NCI-H524 (cell line): ENCODE measurements around the gene AOPEP.

ENCODE experiments used
- DNase-seq, 2 experiments: peaks; one replicate each; lab custom pipeline; 2025; lab: John Stamatoyannopoulos, UW

The AOPEP gene, protein sequence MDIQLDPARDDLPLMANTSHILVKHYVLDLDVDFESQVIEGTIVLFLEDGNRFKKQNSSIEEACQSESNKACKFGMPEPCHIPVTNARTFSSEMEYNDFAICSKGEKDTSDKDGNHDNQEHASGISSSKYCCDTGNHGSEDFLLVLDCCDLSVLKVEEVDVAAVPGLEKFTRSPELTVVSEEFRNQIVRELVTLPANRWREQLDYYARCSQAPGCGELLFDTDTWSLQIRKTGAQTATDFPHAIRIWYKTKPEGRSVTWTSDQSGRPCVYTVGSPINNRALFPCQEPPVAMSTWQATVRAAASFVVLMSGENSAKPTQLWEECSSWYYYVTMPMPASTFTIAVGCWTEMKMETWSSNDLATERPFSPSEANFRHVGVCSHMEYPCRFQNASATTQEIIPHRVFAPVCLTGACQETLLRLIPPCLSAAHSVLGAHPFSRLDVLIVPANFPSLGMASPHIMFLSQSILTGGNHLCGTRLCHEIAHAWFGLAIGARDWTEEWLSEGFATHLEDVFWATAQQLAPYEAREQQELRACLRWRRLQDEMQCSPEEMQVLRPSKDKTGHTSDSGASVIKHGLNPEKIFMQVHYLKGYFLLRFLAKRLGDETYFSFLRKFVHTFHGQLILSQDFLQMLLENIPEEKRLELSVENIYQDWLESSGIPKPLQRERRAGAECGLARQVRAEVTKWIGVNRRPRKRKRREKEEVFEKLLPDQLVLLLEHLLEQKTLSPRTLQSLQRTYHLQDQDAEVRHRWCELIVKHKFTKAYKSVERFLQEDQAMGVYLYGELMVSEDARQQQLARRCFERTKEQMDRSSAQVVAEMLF

DNA sequence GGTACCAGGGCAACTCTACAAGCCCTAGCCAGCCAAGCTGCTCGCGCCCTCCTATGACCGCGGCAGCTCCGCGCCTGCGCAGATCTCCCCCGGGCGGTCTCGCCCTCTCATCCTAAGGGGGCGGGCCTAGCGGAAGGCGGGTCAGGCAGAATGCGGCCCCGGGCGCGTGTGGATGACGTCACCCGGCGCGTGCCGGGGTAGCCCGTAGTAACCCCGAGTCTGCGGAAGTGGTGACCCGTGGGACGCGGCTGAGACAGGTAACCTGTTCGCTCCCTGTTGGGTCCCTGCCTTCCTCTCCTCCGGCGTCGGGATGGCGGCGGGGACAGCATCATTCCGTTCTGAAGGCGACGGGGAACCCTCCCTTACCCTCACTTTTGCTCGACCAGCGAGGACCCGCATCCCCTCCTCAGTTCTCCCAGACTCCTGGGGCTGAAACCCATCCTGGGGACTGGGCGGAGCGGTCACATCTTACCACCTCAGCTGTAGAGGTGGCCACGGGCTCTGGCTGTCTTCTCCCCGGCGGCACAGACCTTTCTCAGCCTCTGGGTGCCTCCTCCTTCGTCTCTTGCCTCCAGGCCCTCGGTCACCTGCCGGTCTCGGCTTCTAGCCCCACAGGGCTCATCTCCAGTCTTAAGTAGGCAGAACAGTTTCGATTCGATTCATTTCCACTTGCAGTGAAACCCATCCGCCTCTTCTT, at the start of gene AOPEP:
TSS of gene AOPEP (plus strand) at position 205 of the 697 bp plus-strand sequence. CDS start 33,085 bp downstream, outside the sequence.
- peak; percentile 96 to 97 for DNase-seq

DNA sequence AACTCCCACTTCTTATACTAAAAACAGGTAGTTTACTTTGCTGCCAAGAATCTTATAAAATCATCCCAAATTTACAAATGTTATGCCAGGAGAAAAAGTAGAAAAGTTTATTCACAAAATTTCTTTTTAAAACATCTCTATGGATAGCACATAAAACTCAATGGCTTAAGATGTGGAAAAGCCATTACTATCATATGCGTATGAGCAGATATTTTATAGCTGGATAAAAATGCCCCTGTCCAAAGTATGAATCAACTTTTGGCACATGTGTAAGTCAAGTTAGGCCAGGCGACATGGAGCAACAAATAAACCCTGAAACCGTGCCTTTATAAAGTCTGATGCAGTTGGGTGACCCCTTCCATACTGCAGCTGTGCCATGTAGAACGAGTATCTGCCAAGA, 48.6 kb upstream of the AOPEP start:
- DNase-seq = no peak

DNA sequence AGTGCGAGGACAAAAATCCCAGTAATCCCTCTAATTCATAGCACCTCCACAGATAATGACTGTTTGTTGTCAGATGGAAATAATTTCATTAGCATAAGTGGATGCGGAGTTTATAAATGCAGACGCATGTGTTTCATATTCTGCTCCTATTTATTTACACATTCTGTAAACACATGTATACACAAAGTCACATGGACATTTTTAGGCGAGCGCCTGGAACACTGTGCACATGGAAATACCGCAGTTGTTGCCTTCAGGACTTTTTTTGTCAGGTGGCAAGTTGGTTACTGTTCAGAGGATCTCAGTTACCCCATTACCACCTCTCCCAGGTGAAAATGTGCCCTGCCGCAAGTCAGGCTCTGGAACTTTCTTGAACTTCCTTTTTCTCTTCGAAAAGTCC, 46.9 kb upstream of the AOPEP start:
- DNase-seq = no peak

- no peak for DNase-seq
These were observed 46.5 kb upstream of the AOPEP start for GRCh38 chr9:94680020-94680419.

DNA sequence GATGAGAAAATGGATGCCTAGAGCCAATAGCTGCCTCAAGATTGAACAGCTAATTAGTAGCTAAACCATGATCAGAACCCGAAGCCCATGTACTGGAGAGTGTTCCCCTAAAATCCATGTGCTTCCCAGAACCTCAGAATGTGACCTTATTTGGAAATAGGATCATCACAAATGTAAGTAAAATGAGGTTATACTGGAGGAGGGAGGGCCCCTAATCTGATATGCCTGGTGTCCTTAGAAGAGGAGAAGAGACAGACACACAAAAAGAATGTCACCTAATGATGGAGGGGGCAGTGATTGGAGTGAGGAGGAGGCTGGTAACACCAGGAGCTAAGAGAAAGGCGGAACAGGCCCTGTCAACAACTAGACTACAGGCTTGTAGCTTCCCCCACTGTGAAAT, 45.9 kb upstream of the AOPEP start:
- no peak for DNase-seq

DNA sequence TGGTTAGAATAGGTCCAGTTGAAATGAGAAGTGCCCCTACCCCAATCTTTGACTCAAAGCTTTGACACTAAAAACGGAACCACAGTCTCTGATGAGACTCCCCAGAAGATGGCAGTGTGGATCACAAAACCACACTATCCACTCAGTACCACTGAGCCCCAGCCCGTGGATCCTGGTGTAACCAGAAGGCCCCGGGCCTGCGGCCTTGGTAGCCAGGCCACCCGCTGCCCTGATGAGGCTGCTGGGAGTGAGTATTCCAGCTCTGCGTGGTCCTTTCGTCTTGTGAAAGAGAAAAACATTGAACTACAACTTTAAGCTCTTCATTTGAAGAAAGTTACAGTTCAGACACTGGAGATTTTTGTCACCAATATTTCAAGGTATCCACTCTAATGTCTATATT, 45.0 kb upstream of the AOPEP start:
- peak; percentile 54 to 82 for DNase-seq

DNA sequence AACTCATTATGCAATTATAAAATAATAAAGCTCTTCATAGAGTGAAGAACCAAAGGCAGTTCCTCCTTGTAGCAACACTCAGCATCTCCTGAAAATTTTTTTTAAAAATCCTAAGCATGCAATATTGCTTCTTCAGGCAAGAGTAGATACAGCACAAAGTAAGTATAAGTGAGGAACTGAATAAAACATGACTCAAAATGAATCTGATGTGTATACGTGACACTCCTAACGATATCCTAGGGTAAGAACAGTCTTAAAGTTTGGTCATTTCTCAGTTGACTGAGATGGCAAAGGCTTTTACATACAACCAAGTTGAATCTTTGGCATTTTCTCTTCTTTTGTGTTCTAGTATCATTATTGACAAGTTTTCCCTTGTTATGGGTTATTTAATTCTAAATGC, 41.1 kb upstream of the AOPEP start:
- DNase-seq = no peak

GRCh38 chr9:94687451-94687850, 39.0 kb upstream of the AOPEP start:
- no peak for DNase-seq

DNA sequence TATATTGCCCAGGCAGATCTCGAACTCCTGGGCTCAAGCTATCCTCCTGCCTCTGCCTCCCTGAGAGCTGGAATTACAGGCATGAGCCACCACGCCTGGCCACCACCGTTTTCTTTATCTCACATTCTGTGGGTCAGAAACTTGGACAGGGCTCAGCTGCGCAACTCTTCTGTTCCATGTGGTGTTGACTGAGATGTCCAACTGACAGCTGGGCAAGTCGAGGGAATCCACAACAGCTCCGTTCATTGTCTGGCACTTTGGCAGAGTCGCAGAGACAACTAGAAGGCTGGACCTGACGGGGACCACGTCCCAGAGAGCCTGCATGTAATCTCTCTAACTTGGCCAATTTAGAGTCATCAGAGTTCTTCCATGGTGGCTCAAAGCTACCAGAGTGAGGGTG, 36.2 kb upstream of the AOPEP start:
- DNase-seq = no peak

DNA sequence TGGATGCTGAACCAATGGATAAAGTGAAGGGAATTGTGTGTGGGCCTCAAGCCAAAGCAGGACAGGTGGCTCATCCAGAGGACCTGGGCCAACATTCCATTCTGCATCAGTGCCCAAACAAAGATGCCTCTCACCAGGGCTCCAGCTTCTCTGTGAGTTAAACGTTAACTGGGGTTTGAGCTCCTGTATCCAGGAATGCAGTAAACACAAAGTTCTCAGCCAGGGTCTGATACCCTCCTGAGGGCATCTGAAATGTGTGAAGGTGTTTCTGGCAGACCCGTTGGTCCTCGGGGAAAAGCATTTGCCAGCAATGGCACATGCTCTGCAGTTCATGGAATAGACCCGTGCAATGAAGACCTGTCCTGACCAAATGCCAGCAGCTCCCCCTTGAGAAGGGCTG, 33.9 kb upstream of the AOPEP start:
- DNase-seq = no peak

DNA sequence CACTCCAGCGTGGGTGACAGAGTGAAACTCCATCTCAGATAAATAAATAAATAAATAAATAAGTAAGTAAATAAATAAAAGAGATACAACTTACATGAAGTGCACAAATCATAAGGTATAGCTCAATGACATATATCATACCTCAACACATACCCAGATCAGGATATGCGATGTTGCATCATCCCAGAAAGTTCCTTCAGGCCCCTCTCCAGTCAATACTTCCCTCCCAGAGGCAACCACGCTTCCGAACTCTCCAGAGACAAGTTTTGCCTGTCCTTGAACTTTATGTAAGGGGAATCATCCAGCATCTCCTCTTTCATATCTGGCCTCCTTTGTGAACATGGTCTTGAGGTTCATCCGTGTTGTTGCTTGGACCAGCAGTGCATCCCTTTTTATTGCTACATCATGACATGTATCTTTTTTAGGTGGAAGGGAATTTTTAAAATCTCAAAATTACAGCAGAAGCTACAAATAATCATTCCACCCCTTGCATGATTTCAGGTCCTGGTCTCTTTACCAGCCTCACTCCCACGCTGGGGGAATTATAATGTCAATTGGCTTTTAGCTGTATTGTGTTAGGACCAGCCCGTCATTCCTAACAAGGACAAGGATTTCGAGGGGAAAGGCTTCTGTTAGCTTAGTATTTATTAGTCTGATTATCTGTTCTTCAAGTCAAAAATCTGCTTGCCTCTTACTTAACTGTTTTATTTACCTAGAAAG, 32.9 kb upstream of the AOPEP start:
- no peak for DNase-seq

- DNase-seq = no peak
These were observed 30.0 kb upstream of the AOPEP start for GRCh38 chr9:94696545-94696944.

DNA sequence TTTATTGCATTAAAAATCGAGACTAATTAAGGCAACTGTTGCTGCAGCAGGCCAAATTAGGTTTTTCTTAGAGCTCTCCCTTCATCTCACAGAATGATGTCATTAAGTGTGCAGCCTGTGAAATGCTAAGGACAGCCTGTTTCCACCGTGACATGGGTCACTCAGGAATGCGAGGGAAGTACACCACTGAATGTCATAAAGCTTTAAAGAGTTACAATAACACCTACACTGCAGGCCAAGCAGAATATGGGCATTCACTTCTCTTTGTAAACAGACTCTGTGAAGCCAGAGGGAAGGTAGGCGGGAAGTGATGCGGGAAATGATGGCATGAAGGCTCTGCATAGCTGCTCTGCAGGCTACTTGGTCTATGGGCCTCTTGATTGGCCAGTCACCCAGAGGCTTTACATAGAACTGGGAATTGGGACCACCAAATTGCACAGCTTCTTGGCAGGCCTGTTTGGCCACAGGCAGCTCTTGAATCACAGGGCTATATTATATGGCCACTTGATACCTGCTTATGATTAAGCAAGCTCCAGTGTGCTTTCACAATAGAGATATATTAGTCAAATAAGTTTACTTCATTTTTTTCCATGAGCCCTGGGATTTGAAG, 28.4 kb upstream of the AOPEP start:
- no peak for DNase-seq

- no peak for DNase-seq
These were observed 26.7 kb upstream of the AOPEP start for GRCh38 chr9:94699715-94700373.

GRCh38 chr9:94700445-94700844, 26.1 kb upstream of the AOPEP start:
- no peak for DNase-seq

DNA sequence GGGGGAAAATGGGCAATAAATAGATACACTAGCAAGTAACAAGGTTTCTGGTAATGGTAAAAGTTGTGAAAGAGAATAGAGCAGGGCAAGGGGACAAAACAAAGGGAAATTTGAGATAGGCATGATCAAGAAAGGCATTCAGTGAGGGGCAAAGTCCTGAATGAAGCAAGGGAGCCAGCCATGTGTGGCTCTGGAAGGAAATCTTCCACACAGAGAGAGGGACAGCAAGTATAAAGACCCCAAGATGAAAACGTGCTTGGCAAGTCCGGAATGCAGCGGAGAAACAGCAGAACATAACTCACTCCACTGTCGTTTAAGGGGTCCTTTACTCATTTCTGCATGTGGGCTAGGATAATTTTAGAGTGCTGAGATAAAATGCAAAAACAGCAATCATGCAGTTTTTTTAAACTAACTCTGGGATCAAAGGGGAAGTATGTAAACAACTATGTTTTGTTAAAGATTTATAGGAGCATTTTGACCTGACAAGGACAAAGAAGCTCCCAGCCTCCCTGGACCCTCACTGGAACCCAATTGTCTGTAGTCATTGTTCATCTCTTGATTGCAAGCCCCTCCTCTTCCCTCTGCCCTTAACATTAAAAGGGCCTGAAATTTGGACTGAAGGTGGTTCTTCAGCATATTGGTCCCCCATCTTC, 22.9 kb upstream of the AOPEP start:
- DNase-seq = no peak

GRCh38 chr9:94705162-94705702, 21.3 kb upstream of the AOPEP start:
- DNase-seq = no peak

GRCh38 chr9:94706922-94707321, 19.6 kb upstream of the AOPEP start:
- no peak for DNase-seq

- DNase-seq = no peak
These were observed 12.9 kb upstream of the AOPEP start for GRCh38 chr9:94713436-94714215.
